Ishikawa (cell line): ENCODE data around the gene KRTAP5-5.
"Not testable (repeated sequence)": the region's sequence is repeated elsewhere in the genome, so short reads cannot be mapped to it uniquely, and the experiment has no call there.

Source experiments
- CEBPB ChIP-seq: IDR thresholded peaks from 2 replicates; pipeline ENCODE4 v1.6.1; 2012
- CREB1 ChIP-seq: IDR thresholded peaks from 2 replicates; pipeline ENCODE4 v1.6.1; 2012; ENCODE audit warnings: low read depth
- EGR1 ChIP-seq: IDR thresholded peaks from 2 replicates; pipeline ENCODE4 v1.6.1; 2012
- EP300 ChIP-seq: IDR thresholded peaks from 2 replicates; pipeline ENCODE4 v1.6.1; 2012; ENCODE audit warnings: borderline replicate concordance
- FOXM1 ChIP-seq: IDR thresholded peaks from 2 replicates; pipeline ENCODE4 v1.6.1; 2012; ENCODE audit warnings: low read depth, borderline replicate concordance
- NFIC ChIP-seq: IDR thresholded peaks from 2 replicates; pipeline ENCODE4 v1.6.1; 2012
- RAD21 ChIP-seq: IDR thresholded peaks from 2 replicates; pipeline ENCODE4 v1.6.1; 2012; ENCODE audit warnings: low read depth
- TAF1 ChIP-seq: IDR thresholded peaks from 2 replicates; pipeline ENCODE4 v1.6.1; 2012; ENCODE audit warnings: low read depth, mild to moderate bottlenecking
- TCF12 ChIP-seq: IDR thresholded peaks from 2 replicates; pipeline ENCODE4 v1.6.1; 2012; ENCODE audit warnings: low read depth
- TEAD4 ChIP-seq: IDR thresholded peaks from 2 replicates; pipeline ENCODE4 v1.6.1; 2012
- ZBTB7A ChIP-seq: IDR thresholded peaks from 2 replicates; pipeline ENCODE4 v1.6.1; 2012; ENCODE audit warnings: low read depth
- TF ChIP-seq, protein P1 (sequence below): IDR thresholded peaks from 2 replicates; pipeline ENCODE4 v1.6.1; 2012
- TF ChIP-seq, protein P2 (sequence below): IDR thresholded peaks from 2 replicates; pipeline ENCODE4 v1.6.1; 2012
- TF ChIP-seq, protein P3 (sequence below): IDR thresholded peaks from 2 replicates; pipeline ENCODE4 v1.6.1; 2012; ENCODE audit warnings: low read depth, mild to moderate bottlenecking

Gene KRTAP5-5, protein sequence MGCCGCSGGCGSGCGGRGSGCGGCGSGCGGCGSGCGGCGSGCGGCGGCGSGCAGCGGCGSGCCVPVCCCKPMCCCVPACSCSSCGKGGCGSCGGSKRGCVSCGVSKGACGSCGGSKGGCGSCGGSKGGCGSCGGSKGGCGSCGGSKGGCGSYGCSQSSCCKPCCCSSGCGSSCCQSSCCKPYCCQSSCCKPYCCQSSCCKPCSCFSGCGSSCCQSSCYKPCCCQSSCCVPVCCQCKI

DNA sequence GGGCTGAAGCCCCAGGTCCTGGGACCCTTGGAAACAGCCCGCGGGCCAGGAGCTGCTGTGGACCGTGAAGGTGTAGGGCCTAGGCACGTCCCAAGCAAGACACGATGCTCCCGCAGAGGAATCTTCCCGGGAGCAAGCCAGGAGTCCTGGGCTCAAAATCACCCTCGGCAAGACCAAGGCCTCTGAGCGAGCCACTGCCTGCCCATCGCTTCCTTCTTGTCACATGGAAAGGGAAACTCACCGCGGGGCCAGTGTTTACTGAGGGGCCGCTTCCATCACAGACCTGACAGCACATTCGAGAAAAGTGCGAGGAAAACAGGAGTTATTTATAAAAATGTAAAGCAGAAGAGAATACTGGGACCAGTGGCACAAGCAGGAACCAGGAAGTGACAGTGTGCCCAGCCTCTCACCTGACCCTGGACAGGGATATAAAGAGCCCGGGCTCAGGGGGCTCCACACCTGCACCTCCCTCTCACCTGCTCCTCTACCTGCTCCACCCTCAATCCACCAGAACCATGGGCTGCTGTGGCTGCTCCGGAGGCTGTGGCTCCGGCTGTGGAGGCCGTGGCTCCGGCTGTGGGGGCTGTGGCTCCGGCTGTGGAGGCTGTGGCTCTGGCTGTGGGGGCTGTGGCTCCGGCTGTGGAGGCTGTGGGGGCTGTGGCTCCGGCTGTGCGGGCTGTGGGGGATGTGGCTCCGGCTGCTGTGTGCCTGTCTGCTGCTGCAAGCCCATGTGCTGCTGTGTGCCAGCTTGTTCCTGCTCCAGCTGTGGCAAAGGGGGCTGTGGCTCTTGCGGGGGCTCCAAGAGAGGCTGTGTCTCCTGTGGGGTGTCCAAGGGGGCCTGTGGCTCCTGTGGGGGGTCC lies at the start of gene KRTAP5-5:
Gene KRTAP5-5 (plus strand): TSS at position 450 of the 860 bp plus-strand sequence. CDS start 66 bp downstream, at position 516.
- TF ChIP-seq ZBTB7A (no peak), TAF1 (no peak), CEBPB (no peak), FOXM1 (no peak), EGR1 (no peak)

DNA sequence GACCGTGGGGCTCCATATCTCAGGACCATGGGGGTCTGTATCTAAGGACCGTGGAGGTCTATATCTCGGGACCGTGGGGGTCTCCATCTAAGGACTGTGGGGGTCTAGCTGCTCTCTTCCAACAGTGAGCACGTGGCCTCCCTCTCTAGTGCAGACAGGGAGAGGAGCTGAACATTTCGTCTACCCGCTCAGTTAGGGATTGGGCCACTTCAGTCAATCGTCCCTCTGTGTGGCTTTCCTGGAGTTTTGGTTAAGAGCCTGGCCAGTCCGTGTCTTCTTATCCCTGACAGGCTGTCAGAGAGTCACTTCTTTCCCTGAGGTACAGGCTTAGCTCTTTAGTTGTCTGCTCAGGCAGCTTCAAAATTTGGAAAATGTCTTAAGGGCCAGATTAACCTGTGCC lies 47.6 kb upstream of the KRTAP5-5 start:
- TF ChIP-seq ZBTB7A (no peak), EP300 (no peak), NFIC (no peak), CREB1 (no peak), EGR1 (no peak), FOXM1 (no peak), TCF12 (no peak)
- TF ChIP-seq, protein P1, sequence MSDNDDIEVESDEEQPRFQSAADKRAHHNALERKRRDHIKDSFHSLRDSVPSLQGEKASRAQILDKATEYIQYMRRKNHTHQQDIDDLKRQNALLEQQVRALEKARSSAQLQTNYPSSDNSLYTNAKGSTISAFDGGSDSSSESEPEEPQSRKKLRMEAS = no peak
- TF ChIP-seq, protein P2, sequence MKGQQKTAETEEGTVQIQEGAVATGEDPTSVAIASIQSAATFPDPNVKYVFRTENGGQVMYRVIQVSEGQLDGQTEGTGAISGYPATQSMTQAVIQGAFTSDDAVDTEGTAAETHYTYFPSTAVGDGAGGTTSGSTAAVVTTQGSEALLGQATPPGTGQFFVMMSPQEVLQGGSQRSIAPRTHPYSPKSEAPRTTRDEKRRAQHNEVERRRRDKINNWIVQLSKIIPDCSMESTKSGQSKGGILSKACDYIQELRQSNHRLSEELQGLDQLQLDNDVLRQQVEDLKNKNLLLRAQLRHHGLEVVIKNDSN = no peak

DNA sequence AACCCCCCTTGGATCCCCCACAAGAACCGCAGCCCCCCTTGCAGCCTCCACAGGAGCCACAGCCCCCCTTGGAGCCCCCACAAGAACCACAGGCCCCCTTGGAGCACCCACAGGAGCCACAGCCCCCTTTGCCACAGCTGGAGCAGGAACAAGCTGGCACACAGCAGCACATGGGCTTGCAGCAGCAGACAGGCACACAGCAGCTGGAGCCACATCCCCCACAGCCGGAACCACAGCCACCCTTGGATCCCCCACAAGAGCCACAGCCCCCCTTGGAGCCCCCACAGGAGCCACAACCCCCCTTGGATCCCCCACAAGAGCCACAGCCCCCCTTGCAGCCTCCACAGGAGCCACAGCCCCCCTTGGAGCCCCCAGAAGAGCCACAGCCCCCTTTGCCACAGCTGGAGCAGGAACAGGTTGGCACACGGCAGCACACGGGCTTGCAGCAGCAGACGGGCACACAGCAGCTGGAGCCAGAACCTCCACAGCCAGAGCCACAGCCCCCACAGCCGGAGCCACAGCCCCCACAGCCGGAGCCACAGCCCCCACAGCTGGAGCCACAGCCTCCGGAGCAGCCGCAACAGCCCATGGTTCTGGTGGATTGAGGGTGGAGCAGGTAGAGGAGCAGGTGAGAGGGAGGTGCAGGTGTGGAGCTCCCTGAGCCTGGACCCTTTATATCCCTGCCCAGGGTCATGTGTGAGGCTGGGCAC lies 44.8 kb upstream of the KRTAP5-5 start, which contains the start of gene KRTAP5-1:
Gene KRTAP5-1 (minus strand): TSS at position 623 of the 710 bp plus-strand sequence. CDS start 34 bp downstream, at position 589.
- TF ChIP-seq FOXM1 = not testable (repeated sequence)
- TF ChIP-seq, protein P2 = not testable (repeated sequence)
- TF ChIP-seq, protein P3, sequence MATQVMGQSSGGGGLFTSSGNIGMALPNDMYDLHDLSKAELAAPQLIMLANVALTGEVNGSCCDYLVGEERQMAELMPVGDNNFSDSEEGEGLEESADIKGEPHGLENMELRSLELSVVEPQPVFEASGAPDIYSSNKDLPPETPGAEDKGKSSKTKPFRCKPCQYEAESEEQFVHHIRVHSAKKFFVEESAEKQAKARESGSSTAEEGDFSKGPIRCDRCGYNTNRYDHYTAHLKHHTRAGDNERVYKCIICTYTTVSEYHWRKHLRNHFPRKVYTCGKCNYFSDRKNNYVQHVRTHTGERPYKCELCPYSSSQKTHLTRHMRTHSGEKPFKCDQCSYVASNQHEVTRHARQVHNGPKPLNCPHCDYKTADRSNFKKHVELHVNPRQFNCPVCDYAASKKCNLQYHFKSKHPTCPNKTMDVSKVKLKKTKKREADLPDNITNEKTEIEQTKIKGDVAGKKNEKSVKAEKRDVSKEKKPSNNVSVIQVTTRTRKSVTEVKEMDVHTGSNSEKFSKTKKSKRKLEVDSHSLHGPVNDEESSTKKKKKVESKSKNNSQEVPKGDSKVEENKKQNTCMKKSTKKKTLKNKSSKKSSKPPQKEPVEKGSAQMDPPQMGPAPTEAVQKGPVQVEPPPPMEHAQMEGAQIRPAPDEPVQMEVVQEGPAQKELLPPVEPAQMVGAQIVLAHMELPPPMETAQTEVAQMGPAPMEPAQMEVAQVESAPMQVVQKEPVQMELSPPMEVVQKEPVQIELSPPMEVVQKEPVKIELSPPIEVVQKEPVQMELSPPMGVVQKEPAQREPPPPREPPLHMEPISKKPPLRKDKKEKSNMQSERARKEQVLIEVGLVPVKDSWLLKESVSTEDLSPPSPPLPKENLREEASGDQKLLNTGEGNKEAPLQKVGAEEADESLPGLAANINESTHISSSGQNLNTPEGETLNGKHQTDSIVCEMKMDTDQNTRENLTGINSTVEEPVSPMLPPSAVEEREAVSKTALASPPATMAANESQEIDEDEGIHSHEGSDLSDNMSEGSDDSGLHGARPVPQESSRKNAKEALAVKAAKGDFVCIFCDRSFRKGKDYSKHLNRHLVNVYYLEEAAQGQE = not testable (repeated sequence)

DNA sequence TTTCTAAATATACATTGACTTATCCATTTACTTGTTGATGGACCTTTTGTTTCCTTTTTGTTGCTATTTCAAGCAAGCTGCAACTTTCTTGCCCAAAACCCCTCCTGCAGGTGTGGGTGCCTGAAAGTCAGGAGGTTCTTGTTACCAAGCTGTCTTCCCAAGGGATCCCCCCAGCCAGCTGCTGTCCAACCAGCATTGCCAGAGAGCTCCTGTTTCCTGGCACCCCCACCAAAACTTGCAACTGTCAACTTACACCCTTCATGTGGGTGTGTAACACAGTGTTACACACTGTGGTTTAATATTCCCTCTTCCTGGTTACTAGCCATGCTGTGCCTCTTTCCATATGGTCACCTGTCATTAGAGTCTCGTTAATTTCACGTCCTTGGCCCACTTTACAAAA lies 42.9 kb upstream of the KRTAP5-5 start:
- TF ChIP-seq NFIC (no peak), FOXM1 (no peak)

DNA sequence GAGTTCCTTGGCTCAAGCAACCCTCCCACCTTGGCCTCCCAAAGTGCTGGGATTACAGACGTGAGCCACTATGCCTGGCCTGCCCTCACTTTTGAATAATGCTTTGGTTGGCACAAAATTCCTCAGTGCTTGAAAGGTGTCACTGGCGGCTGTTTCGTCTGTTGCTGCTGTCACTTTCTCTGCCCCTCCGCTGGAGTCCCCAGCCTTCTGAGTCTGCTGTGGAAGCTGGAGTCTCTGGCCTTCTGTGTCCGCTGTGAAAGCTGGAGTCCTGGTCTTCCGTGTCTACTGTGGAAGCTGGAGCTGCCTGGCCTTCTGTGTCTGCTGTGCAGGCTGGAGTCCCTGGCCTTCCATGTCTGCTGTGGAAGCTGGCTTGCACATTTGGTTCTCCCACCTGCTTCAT lies 39.6 kb upstream of the KRTAP5-5 start:
- TF ChIP-seq NFIC (no peak), CREB1 (no peak), TEAD4 (no peak), TCF12 (no peak), CEBPB (no peak), ZBTB7A (no peak)
- TF ChIP-seq, protein P1 = no peak

DNA sequence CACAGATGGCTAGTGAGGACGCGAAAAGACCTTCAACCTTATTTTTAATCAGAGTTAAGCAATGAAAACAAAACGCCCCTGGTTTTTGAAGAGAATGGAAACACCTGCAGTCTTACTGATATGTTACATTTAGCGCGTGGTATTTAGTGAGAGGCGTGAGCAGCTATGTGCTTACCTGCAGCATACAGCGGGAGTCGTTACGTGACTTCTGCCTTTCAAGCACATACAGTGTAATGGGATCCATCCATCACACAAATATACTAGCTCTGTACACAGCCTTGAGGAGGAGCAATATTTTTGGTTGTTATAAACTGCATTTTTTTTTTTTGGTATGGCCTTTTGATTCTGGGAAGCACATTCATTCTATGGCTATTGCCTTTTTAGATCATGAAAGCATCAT lies 36.9 kb upstream of the KRTAP5-5 start:
- no peak for TF ChIP-seq RAD21
- no peak for TF ChIP-seq NFIC
- TF ChIP-seq, protein P3 = no peak
- TF ChIP-seq, protein P1 = no peak
